Peyer's patch (tissue), 4 donors: ENCODE data around the gene SYNE2.

Experiments used
- POLR2A ChIP-seq, 2 donors: fragments of 450-650 bp; IDR thresholded peaks; one replicate each; pipeline ENCODE4 v1.5.1; 2017; ENCODE audit warnings: antibody characterized with exemption in 2 of 2, mild to moderate bottlenecking in 2 of 2, moderate library complexity in 2 of 2
- TF ChIP-seq, protein P1 (sequence below), 6 experiments: fragments of 450-650 bp in 4 of 6; fragments of 200-600 bp in 2 of 6; sonication (generic) in 1 of 6; IDR thresholded peaks; one replicate each; pipeline ENCODE4 v1.5.1; 2017 to 2019; ENCODE audit warnings: antibody characterized with exemption in 6 of 6, mild to moderate bottlenecking in 3 of 6, moderate library complexity in 1 of 6

DNA sequence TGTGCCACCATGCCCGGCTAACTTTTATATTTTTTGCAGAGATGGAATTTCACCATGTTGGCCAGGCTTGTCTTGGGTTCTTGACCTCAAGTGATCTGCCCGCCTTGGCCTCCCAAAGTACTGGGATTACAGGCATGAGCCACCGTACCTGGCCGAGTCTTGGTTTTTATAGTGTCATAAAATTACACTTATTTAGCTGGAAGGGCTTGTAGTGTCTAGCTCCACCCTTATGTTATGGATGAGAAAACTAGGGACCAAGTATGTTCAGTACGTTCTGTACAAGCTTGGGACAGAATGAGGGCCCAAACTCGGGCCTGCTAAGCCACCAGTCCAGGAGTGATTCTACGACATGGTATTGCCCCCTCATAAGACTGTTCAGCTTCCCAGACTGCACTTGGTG, 35.1 kb downstream of the SYNE2 start:
- TF ChIP-seq, protein P1, sequence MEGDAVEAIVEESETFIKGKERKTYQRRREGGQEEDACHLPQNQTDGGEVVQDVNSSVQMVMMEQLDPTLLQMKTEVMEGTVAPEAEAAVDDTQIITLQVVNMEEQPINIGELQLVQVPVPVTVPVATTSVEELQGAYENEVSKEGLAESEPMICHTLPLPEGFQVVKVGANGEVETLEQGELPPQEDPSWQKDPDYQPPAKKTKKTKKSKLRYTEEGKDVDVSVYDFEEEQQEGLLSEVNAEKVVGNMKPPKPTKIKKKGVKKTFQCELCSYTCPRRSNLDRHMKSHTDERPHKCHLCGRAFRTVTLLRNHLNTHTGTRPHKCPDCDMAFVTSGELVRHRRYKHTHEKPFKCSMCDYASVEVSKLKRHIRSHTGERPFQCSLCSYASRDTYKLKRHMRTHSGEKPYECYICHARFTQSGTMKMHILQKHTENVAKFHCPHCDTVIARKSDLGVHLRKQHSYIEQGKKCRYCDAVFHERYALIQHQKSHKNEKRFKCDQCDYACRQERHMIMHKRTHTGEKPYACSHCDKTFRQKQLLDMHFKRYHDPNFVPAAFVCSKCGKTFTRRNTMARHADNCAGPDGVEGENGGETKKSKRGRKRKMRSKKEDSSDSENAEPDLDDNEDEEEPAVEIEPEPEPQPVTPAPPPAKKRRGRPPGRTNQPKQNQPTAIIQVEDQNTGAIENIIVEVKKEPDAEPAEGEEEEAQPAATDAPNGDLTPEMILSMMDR (IDR thresholded peaks at IDR 0.05), result no peak
- TF ChIP-seq POLR2A (IDR thresholded peaks at IDR 0.05), result no peak
